ENCODE measurements around the gene MRAS. TPM values are rescaled to one million over a fixed set of nuclear protein-coding genes. Genes with fewer than 3 reads are reported as not detected.

MRAS gene
- total and polyA plus RNA-seq, 2 of the 13 experiments (the other 11 are each of a cell fraction or from before 2014, with no cell fraction given): 8.8 to 36.2 TPM

DNA sequence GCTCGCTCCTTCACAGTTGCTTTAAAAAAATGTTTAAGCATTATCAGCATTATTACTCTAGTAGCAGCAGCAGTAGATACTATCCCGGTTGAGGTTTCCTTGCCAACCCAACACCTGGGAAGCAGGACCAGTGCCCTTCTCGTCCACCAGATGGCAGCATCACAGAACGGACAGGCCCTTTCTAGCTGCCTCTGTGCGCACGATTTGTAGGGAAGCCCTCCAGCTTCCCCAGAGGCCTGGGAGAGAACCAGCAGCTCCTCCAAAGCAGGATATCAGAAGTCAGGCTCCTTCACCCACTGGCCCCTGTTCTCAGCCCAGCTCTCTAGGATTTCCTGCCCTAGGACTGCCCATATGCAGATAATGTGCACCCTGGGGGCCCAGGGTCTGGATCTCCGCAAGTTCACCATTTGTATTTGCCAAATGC is 69.2 kb downstream of the MRAS start (continued):
- TF ChIP-seq, protein P1, sequence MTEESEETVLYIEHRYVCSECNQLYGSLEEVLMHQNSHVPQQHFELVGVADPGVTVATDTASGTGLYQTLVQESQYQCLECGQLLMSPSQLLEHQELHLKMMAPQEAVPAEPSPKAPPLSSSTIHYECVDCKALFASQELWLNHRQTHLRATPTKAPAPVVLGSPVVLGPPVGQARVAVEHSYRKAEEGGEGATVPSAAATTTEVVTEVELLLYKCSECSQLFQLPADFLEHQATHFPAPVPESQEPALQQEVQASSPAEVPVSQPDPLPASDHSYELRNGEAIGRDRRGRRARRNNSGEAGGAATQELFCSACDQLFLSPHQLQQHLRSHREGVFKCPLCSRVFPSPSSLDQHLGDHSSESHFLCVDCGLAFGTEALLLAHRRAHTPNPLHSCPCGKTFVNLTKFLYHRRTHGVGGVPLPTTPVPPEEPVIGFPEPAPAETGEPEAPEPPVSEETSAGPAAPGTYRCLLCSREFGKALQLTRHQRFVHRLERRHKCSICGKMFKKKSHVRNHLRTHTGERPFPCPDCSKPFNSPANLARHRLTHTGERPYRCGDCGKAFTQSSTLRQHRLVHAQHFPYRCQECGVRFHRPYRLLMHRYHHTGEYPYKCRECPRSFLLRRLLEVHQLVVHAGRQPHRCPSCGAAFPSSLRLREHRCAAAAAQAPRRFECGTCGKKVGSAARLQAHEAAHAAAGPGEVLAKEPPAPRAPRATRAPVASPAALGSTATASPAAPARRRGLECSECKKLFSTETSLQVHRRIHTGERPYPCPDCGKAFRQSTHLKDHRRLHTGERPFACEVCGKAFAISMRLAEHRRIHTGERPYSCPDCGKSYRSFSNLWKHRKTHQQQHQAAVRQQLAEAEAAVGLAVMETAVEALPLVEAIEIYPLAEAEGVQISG (CRISPR knock-in tag; IDR thresholded peaks at IDR 0.05): peak; percentile 69
- TF ChIP-seq ZFP41 (CRISPR knock-in tag; IDR thresholded peaks at IDR 0.05; ENCODE audit: borderline replicate concordance) (no peak), ZNF879 (CRISPR knock-in tag; IDR thresholded peaks at IDR 0.05) (no peak), GPN1 (CRISPR knock-in tag; IDR thresholded peaks at IDR 0.05; ENCODE audit: borderline replicate concordance) (no peak), ZNF749 (CRISPR knock-in tag; IDR thresholded peaks at IDR 0.05; ENCODE audit: borderline replicate concordance) (no peak), GATAD2A (CRISPR knock-in tag; IDR thresholded peaks at IDR 0.05) (no peak), ZNF331 (CRISPR knock-in tag; IDR thresholded peaks at IDR 0.05) (no peak; the same call in 1 of the 2 replicates), ZNF790 (CRISPR knock-in tag; IDR thresholded peaks at IDR 0.05; ENCODE audit: borderline replicate concordance) (no peak), BORCS8-MEF2B (CRISPR knock-in tag; IDR thresholded peaks at IDR 0.05) (no peak), ZNF768 (CRISPR knock-in tag; IDR thresholded peaks at IDR 0.05) (no peak), ZFP1 (CRISPR knock-in tag; IDR thresholded peaks at IDR 0.05) (no peak)
- TF ChIP-seq, protein P2, sequence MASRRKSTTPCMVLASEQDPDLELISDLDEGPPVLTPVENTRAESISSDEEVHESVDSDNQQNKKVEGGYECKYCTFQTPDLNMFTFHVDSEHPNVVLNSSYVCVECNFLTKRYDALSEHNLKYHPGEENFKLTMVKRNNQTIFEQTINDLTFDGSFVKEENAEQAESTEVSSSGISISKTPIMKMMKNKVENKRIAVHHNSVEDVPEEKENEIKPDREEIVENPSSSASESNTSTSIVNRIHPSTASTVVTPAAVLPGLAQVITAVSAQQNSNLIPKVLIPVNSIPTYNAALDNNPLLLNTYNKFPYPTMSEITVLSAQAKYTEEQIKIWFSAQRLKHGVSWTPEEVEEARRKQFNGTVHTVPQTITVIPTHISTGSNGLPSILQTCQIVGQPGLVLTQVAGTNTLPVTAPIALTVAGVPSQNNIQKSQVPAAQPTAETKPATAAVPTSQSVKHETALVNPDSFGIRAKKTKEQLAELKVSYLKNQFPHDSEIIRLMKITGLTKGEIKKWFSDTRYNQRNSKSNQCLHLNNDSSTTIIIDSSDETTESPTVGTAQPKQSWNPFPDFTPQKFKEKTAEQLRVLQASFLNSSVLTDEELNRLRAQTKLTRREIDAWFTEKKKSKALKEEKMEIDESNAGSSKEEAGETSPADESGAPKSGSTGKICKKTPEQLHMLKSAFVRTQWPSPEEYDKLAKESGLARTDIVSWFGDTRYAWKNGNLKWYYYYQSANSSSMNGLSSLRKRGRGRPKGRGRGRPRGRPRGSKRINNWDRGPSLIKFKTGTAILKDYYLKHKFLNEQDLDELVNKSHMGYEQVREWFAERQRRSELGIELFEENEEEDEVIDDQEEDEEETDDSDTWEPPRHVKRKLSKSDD (CRISPR knock-in tag; IDR thresholded peaks at IDR 0.05; ENCODE audit: low read depth): no peak
- TF ChIP-seq, protein P3, sequence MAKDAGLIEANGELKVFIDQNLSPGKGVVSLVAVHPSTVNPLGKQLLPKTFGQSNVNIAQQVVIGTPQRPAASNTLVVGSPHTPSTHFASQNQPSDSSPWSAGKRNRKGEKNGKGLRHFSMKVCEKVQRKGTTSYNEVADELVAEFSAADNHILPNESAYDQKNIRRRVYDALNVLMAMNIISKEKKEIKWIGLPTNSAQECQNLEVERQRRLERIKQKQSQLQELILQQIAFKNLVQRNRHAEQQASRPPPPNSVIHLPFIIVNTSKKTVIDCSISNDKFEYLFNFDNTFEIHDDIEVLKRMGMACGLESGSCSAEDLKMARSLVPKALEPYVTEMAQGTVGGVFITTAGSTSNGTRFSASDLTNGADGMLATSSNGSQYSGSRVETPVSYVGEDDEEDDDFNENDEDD (CRISPR knock-in tag; IDR thresholded peaks at IDR 0.05; ENCODE audit: borderline replicate concordance): no peak
- TF ChIP-seq, protein P4, sequence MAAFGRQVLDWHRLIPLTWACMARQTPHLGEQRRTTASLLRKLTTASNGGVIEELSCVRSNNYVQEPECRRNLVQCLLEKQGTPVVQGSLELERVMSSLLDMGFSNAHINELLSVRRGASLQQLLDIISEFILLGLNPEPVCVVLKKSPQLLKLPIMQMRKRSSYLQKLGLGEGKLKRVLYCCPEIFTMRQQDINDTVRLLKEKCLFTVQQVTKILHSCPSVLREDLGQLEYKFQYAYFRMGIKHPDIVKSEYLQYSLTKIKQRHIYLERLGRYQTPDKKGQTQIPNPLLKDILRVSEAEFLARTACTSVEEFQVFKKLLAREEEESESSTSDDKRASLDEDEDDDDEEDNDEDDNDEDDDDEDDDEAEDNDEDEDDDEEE (CRISPR knock-in tag; IDR thresholded peaks at IDR 0.05): no peak
- TF ChIP-seq, protein P5, sequence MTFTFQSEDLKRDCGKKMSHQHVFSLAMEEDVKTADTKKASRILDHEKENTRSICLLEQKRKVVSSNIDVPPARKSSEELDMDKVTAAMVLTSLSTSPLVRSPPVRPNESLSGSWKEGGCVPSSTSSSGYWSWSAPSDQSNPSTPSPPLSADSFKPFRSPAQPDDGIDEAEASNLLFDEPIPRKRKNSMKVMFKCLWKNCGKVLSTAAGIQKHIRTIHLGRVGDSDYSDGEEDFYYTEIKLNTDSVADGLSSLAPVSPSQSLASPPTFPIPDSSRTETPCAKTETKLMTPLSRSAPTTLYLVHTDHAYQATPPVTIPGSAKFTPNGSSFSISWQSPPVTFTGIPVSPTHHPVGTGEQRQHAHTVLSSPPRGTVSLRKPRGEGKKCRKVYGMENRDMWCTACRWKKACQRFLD (CRISPR knock-in tag; IDR thresholded peaks at IDR 0.05; ENCODE audit: borderline replicate concordance): no peak
- TF ChIP-seq, protein P6, sequence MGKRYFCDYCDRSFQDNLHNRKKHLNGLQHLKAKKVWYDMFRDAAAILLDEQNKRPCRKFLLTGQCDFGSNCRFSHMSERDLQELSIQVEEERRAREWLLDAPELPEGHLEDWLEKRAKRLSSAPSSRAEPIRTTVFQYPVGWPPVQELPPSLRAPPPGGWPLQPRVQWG (CRISPR knock-in tag; IDR thresholded peaks at IDR 0.05; ENCODE audit: borderline replicate concordance, low read depth): no peak
- TF ChIP-seq, protein P7, sequence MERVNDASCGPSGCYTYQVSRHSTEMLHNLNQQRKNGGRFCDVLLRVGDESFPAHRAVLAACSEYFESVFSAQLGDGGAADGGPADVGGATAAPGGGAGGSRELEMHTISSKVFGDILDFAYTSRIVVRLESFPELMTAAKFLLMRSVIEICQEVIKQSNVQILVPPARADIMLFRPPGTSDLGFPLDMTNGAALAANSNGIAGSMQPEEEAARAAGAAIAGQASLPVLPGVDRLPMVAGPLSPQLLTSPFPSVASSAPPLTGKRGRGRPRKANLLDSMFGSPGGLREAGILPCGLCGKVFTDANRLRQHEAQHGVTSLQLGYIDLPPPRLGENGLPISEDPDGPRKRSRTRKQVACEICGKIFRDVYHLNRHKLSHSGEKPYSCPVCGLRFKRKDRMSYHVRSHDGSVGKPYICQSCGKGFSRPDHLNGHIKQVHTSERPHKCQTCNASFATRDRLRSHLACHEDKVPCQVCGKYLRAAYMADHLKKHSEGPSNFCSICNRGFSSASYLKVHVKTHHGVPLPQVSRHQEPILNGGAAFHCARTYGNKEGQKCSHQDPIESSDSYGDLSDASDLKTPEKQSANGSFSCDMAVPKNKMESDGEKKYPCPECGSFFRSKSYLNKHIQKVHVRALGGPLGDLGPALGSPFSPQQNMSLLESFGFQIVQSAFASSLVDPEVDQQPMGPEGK (CRISPR knock-in tag; IDR thresholded peaks at IDR 0.05): no peak
